HG02870 (cell line): ENCODE results near the gene RARA.
"Not testable (repeated sequence)": the region's sequence is repeated elsewhere in the genome, so short reads cannot be mapped to it uniquely, and the experiment has no call there.

ENCODE experiments used
- ATAC-seq: cut with Tn5 transposase; IDR thresholded peaks from one replicate; pipeline ENCODE4 v1.9.1; 2021; ENCODE audit warnings: mild to moderate bottlenecking, moderate library complexity; ENCODE audit not compliant: unreplicated experiment

RARA gene

GRCh38 chr17:40356990-40357881, 48.3 kb downstream of the RARA start:
- ATAC-seq = no peak

GRCh38 chr17:40358323-40359038, 49.5 kb downstream of the RARA start:
- ATAC-seq = no peak

- ATAC-seq = no peak
Measured at GRCh38 chr17:40360091-40360490, 51.1 kb downstream of the RARA start.

GRCh38 chr17:40361063-40361924, 52.3 kb downstream of the RARA start:
- no peak for ATAC-seq

GRCh38 chr17:40361925-40362695, 53.1 kb downstream of the RARA start:
- no peak for ATAC-seq

GRCh38 chr17:40362696-40363110, 53.7 kb downstream of the RARA start:
- ATAC-seq = no peak

- ATAC-seq = no peak
Measured at GRCh38 chr17:40363111-40363827, 54.3 kb downstream of the RARA start.

- no peak for ATAC-seq
Measured at GRCh38 chr17:40364121-40364861, 55.3 kb downstream of the RARA start, which contains the start of gene GJD3. Gene GJD3, minus strand, starts transcription at chr17:40364737. Its CDS starts 922 bp downstream, at chr17:40363815.

- no peak for ATAC-seq
Measured at GRCh38 chr17:40364906-40365305, 55.9 kb downstream of the RARA start.

- no peak for ATAC-seq
Measured at GRCh38 chr17:40366076-40366860, 57.3 kb downstream of the RARA start.

- ATAC-seq = no peak
Measured at GRCh38 chr17:40366861-40367518, 58.0 kb downstream of the RARA start.

- ATAC-seq = not testable (repeated sequence)
Measured at GRCh38 chr17:40367728-40368127, 58.7 kb downstream of the RARA start.

- ATAC-seq = no peak
Measured at GRCh38 chr17:40369923-40370322, 60.9 kb downstream of the RARA start.

- ATAC-seq = no peak
Measured at GRCh38 chr17:40371261-40371929, 62.4 kb downstream of the RARA start.

- no peak for ATAC-seq
Measured at GRCh38 chr17:40372031-40372430, 63.1 kb downstream of the RARA start.

GRCh38 chr17:40372644-40373043, 63.7 kb downstream of the RARA start:
- ATAC-seq = not testable (repeated sequence)

- no peak for ATAC-seq
Measured at GRCh38 chr17:40373324-40373723, 64.3 kb downstream of the RARA start.
